GM12874 (cell line): ENCODE data around the gene ZNF385B.

Experiments
- CTCF ChIP-seq: IDR thresholded peaks from 2 replicates; pipeline ENCODE4 v1.5.1; 2011; ENCODE audit warnings: low read depth, mild to moderate bottlenecking, control low read depth, low read length, moderate library complexity; ENCODE audit not compliant: insufficient read depth

Gene ZNF385B

GRCh38 chr2:179785902-179786301 lies 75.5 kb downstream of the ZNF385B start:
- no peak for TF ChIP-seq CTCF

- TF ChIP-seq CTCF = no peak
Measured at GRCh38 chr2:179773986-179774385, 87.4 kb downstream of the ZNF385B start.

GRCh38 chr2:179772346-179772745 lies 89.1 kb downstream of the ZNF385B start:
- TF ChIP-seq CTCF = no peak

- no peak for TF ChIP-seq CTCF
Measured at GRCh38 chr2:179771791-179772190, 89.6 kb downstream of the ZNF385B start.

GRCh38 chr2:179770029-179770428 lies 91.4 kb downstream of the ZNF385B start:
- no peak for TF ChIP-seq CTCF

GRCh38 chr2:179769323-179769722 lies 92.1 kb downstream of the ZNF385B start:
- TF ChIP-seq CTCF = no peak

- TF ChIP-seq CTCF = no peak
Measured at GRCh38 chr2:179768765-179769164, 92.6 kb downstream of the ZNF385B start.

- TF ChIP-seq CTCF = no peak
Measured at GRCh38 chr2:179765666-179766065, 95.7 kb downstream of the ZNF385B start.
